ENCODE results near the gene BAIAP2.

The BAIAP2 gene

DNA sequence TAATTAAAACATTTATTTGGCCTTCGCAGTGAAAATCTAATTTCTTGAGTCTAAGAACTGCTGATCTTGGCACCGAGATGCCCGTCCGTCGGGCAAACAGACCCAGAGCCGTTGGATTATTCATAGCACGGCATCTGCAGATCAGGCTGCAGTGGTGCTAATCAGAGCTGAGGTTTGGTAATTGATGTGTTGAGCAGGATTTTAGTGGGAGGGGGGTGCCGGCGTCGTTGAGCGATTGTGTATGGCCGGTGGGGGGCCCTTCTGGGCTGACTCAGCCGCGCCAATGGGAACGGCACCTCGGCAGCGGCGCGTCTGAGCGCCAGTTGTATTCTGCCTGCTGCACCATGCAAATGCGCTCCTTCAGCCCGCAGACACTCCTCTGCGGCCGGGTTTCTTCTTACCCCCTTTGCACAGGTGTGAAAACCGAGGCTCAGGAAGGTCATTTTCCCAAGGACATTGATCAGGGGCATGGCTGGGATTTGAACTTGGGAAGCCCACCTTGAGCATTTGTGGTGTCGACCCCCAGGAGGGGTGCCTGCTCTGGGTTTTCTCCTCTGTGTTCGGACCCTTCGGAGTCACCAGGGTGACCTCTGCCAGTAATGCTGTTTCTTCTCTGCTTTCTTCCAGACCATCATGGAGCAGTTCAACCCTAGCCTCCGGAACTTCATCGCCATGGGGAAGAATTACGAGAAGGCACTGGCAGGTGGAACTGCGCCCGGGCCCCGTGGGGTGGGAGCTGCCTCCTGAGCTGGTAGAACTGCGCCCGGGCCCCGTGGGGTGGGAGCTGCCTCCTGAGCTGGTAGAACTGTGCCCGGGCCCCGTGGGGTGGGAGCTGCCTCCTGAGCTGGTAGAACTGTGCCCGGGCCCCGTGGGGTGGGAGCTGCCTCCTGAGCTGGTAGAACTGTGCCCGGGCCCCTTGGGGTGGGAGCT is 18.4 kb downstream of the BAIAP2 start:
- DNase-seq (ENCODE audit: low read depth): no peak

DNA sequence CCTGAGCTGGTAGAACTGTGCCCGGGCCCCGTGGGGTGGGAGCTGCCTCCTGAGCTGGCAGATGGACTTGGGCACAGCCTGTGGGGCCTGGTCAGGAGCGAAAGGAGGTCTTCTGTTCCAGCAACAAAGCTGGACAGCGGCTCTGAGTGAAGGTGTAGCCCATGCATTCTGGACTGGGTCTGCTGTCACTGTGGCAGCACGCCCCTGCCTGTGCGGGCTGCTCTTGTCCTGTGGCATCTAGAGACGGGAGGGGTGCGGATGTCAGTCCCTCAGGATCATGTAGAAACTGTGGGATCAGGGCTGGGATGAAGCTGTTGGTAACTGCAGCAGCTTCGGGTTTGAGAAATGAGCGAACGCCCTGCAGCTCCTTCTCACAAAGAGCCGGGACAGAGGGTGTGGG is 19.4 kb downstream of the BAIAP2 start:
- DNase-seq (ENCODE audit: low read depth): no peak

DNA sequence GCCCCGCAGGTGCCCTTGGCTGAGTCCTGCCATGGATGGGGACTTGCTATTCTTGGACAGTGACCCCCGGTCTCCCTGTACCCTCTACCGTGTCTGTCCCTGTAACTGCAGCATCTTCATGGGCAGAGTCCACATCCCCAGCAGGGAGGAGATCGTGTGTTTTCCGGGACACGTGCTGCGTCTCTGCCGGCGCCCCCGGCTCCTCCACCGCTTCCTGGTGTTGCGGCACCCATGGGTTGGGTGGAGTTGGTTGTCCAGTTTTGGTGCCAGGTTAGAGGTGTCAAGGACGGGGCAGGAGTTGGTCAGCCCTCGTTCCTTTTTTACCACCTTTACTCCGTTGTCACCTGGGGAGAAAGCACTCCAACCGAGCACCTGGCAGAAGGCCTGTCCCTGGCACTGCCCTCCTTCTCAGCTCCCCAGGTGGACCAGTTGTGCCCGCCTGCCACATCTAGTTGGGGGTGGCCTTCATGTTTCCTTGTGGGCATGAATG is 20.0 kb downstream of the BAIAP2 start:
- DNase-seq (ENCODE audit: low read depth): no peak

GRCh38 chr17:81056312-81056711 is 21.4 kb downstream of the BAIAP2 start:
- no peak for DNase-seq (ENCODE audit: low read depth)

DNA sequence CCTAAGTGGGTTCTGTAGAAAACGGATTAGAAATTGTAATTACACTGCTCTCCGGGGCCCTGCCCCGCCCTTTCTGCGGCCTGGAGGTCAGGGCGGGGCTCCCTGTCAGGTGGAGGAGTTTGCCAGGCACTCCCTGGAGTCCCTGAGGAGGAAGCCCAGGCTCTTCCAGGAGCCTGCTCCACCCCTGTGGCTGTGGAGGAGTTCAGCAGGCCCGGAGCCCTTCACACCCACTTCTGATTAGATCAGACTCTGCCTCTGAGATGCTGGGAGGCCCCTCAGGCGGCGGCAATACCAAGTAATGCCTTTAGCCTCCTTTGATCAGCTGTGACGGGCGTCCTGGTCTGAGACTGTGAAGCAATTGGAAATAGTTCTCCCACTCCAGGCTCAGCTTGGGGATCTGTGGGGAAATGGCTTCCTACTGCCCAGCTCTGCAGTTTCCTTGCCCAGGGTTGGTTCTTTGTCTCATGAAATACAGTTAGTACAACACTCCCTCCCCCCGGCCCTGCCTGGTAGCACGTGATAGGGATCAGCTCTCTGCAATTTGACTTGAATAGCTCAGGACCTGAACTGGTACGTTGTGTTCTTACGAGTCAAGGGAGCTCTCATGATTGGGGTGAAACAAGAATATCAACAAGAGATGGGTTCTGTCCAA is 22.3 kb downstream of the BAIAP2 start:
- no peak for DNase-seq (ENCODE audit: low read depth)

DNA sequence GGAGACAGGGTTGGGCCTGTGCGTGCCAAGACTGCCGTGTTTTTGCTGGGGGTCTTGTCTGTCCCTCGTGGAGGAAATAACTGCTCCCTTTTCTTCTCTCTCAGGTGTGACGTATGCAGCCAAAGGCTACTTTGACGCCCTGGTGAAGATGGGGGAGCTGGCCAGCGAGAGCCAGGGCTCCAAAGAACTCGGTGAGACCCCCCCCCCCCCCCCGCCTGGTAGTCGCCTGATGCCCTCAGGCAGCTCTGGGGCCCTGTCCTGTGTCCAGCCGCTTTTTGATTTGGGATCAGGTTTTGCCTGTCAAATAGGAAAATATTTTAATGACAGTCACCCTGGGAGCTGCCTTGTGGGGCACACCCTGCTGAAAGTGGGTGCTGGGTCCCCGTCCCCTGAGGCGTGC is 22.8 kb downstream of the BAIAP2 start:
- DNase-seq (ENCODE audit: low read depth): no peak

DNA sequence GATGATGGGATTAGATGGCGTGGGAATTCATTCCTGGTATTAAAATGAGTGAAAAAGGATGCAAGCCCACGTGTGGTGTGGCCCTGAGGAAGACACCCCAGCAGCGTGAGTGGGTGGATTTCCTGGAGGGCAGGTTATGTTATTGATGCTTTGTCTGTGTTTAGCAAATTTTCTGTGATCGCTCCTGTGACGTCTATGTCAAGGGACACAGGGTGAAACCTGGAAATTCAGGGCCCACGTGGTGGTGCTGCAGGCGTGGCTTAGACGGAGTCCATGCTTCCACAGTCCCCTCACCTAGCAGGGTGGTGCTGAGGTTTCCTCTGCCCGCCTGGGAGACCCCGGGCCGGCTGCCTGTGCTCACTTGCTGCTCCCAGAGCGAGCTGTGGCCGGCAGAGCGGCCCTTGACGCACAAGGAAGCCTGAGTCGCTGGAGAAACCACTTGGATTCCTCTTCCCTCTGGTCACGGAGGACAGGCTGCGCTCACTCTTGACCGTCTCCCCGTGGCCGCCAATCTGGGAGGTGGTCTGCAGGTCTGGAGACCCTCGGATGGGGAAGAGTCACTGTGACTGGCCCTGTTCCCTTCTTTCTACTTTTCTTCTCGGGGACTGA is 23.4 kb downstream of the BAIAP2 start:
- no peak for DNase-seq (ENCODE audit: low read depth)

DNA sequence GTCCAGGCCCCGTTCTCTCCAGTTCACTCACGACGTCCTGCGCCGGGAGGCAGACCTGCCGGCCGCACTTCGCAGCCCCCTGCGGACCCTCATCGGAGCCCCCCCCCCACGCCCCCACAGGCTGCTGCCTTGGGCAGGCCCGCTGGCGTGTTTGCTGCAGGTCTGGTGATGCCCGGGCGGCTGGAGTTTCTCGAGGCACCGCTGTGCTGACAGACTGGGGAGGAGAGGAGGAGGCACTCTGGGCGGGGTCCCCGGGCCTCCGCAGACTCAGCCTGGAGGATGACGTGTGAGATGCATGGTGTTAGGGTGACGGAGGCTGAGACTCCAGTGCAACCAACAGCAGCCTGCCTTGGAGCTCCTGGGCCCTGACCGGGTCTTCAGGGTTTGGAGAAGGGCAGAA is 24.1 kb downstream of the BAIAP2 start:
- DNase-seq (ENCODE audit: low read depth): no peak

DNA sequence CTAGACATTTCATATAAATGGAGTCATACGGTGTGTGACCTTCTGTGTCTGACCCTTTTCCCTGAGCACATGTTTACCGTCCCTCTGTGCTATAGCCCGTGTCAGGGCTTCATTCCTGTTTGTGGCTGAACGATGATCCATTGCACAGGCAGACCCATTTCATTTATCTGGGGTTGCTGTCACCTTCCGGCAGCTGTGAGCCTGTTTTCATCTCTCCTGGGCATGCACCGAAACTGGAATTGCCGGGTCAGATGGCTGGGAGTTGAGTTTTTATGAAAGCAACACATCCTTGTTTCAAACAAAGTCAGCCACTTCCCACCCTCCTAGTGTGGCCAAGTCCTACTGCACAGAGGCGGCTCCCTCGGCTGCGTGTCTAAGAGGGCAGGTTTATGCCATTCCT is 25.5 kb downstream of the BAIAP2 start:
- DNase-seq (ENCODE audit: low read depth): no peak

- no peak for DNase-seq (ENCODE audit: low read depth)
Observed at GRCh38 chr17:81061027-81061735, 26.2 kb downstream of the BAIAP2 start.

DNA sequence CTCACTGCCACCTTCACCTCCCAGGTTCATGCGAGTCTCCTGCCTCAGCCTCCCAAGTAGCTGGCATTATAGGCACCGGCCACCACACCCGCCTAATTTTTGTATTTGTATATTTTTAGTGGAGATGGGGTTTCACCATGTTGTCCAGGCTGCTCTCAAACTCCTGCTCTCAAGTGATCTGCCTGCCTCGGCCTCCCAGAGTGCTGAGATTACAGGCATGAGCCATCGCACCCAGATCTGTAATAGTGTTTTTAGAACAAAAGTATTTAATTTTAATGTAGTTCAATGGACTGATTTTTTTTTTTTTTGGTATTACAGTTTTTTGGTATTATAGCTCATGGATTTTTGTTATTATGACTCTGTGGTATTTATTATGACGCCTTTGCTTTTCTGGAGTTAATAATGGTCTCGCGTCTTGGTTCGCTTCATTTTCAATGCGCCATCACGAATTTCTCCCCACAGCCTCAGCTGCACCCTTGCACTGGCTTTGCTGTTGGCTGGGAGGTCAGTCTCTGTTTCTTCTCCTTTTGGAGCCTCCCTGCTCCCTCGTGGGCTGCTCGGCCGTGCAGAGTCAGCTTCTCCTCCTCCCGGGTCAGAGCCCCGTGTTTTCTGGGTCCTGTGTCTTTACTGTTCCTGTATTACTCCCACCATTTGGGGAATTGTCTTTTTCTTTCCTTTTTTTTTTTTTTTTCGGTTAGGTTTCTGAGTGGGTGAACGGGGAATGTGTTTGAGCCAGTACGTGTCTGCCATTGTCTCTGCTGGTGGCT is 27.2 kb downstream of the BAIAP2 start:
- DNase-seq (ENCODE audit: low read depth): no peak

- DNase-seq (ENCODE audit: low read depth): no peak
Observed at GRCh38 chr17:81063106-81064093, 28.4 kb downstream of the BAIAP2 start.

DNA sequence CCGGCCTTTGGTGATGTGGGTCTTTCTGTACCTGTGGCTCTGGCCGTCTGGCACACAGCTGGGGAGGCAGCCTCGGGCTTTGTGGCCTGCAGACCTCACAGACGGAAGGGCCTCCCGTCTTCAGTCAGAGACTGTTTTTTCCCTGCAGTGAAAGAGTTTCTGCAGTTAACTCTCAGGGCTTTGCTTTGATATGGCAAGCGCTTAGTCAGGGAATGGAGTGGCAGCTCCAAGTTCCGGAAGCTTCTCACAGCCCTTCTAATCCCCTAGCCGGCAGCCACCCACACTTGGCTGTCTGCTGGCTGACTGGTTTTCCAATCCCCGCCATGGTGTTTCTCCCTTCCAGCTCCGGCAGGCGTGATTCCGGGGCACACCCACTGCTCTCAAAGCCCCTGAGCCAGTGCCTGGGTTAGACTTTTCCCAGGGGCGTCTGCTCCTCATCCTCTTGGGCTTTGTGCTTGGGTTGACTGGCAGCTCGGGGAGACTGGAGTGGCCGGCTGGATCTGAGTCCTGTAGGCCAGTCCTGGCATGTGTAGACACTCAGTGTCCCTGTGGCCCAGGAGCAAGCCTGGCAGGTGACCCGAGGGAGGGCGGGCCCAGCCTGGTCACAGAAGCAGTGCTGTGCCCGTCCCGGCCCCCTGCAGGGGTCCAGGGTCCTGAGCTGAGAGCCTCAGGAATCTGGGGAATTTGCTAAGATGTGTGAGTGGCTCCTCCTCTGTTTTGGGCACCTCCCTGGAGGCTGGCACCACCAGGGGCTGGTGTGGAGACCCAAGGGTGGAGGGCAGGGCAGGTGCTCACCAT is 29.9 kb downstream of the BAIAP2 start:
- DNase-seq (ENCODE audit: low read depth): peak; percentile 59

GRCh38 chr17:81065500-81065899 is 30.5 kb downstream of the BAIAP2 start:
- DNase-seq (ENCODE audit: low read depth): no peak

DNA sequence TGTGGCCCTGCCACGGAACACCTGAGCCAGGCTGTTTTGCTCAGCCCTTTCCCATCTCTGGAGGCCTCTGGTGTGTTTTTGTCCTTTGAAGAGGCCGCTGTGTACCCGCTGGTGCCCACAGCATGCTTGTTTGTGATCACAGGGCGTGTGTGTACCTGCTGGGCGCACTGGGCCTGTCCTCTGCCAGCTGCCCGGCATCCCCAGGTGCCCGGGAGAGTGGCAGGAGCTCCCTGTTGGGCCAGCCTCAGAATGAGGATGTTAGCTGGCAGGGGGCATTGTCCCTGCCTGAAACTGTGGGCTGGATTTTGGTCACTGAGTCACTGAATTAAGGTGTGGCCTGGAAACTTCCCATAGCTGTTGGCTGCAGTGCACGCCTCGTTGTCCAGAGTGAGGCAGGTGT is 31.1 kb downstream of the BAIAP2 start:
- DNase-seq (ENCODE audit: low read depth): no peak

DNA sequence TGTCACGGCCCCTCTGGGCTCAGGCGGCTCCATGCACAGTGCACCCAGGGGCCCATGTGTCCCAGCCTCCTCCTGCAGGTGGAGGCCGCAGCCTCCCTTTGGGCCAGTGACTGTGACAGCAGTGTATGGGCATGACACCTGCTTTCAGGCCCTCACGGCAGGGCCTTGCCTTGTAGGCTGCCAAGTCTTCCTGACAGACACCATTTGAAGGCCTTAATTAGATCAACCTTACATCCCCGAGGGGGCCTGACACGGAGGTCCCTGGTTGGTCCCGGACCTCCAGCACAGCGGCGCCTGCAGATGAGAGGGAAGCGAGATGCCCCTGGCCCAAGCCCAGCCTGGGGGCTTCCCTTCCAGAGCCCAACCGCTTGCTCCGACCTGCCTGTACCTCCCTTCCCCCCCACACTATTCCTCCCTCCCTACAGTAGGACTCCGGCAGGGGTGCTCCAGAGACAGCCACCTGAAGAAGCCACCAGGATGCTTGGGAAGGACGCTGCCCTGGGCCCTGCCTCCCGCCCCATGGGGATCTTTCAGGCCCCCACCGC is 31.9 kb downstream of the BAIAP2 start:
- no peak for DNase-seq (ENCODE audit: low read depth)

DNA sequence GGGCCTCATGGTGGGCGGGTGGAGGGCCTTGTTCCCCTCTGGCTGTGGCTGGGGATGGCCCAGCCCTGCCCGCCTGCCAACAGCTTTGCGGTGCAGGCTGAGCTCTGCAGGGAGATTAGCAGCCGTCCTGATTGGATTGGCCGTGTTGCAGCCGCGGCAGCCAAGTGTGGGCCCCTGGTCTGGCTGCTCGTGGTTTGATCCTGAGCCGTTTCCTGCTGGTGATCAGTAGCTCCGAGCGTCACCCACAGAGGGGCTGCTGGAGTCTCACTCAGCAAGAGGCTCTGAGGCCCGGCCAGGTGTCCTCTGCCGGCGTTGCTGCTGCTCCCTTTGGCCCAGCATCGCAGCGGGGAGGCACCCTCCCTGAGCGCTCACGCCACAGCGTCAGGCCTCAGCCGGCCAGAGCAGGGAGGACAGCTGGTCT is 32.5 kb downstream of the BAIAP2 start:
- no peak for DNase-seq (ENCODE audit: low read depth)

DNA sequence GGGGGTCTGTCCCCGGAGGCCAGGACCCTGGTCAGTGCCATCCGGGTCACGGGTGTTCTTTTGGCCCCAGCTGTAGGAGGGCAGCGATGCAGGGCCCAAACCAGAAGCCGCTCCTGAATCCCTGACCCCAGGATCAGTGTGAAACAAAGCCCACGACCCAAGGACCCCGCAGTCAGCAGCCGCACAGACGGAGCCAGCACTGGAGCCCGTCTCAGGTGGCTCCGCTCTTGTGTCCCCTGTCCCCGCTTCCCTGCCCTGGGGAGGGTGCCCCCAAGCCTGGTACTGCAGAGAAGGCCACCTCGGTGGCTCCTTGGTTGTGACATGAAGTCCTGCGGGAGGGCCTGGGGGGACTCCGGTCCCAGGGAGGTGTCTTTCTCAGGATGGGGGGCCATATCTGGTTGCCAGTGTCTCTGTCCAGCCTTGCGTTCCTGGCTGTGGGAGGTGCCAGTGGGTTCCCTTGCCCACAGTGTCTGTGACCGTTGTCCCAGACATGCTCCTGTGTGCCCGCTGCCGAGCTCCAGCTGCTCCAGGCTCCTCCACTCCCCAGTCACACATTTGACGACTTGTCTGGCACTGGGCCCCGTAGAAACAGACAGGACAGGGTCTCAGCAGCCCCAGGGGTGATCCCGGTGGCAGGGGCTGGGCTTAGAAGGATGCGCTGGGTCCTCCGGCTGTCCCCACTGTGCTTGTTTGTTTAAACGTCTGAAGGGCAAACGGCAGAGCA is 33.6 kb downstream of the BAIAP2 start:
- DNase-seq (ENCODE audit: low read depth): no peak

Measured in stromal cell of bone marrow (primary cell).